ENCODE data around the gene KRT85.

KRT85 gene

GRCh38 chr12:52344111-52344510, 23.2 kb downstream of the KRT85 start:
- TF ChIP-seq CTCF (conservative IDR thresholded peaks at IDR 0.05; ENCODE audit: low read length): no peak
- no peak overlapping the region for H3K4me3 ChIP-seq (ENCODE audit: low read length)
- no peak for DNase-seq (ENCODE audit: low read depth)

GRCh38 chr12:52343550-52343949, 23.7 kb downstream of the KRT85 start:
- DNase-seq (ENCODE audit: low read depth): no peak
- no peak for TF ChIP-seq CTCF (conservative IDR thresholded peaks at IDR 0.05; ENCODE audit: low read length)
- H3K4me3 ChIP-seq (ENCODE audit: low read length): no peak overlapping the region

GRCh38 chr12:52342781-52343490, 24.3 kb downstream of the KRT85 start:
- no peak overlapping the region for H3K4me3 ChIP-seq (ENCODE audit: low read length)
- no peak for DNase-seq (ENCODE audit: low read depth)
- no peak for TF ChIP-seq CTCF (conservative IDR thresholded peaks at IDR 0.05; ENCODE audit: low read length)

GRCh38 chr12:52341066-52341580, 26.2 kb downstream of the KRT85 start:
- H3K4me3 ChIP-seq (ENCODE audit: low read length): no peak overlapping the region
- no peak for DNase-seq (ENCODE audit: low read depth)
- TF ChIP-seq CTCF (conservative IDR thresholded peaks at IDR 0.05; ENCODE audit: low read length): no peak

GRCh38 chr12:52338241-52338960, 28.9 kb downstream of the KRT85 start:
- no peak for DNase-seq (ENCODE audit: low read depth)
- TF ChIP-seq CTCF (conservative IDR thresholded peaks at IDR 0.05; ENCODE audit: low read length): no peak
- H3K4me3 ChIP-seq (ENCODE audit: low read length): no peak overlapping the region

- TF ChIP-seq CTCF (conservative IDR thresholded peaks at IDR 0.05; ENCODE audit: low read length): no peak
- no peak for DNase-seq (ENCODE audit: low read depth)
- no peak overlapping the region for H3K4me3 ChIP-seq (ENCODE audit: low read length)
Observed at GRCh38 chr12:52337054-52337453, 30.2 kb downstream of the KRT85 start.

- no peak overlapping the region for H3K4me3 ChIP-seq (ENCODE audit: low read length)
- DNase-seq (ENCODE audit: low read depth): no peak
- TF ChIP-seq CTCF (conservative IDR thresholded peaks at IDR 0.05; ENCODE audit: low read length): no peak
Observed at GRCh38 chr12:52336641-52337040, 30.6 kb downstream of the KRT85 start.

Data from AG10803 (cell line).